Adrenal gland (tissue), 12 donors: ENCODE data around the gene BCL7B. TPM values are rescaled to one million over a fixed set of nuclear protein-coding genes. Genes with fewer than 3 reads are reported as not detected.

Experiments
- DNase-seq, 7 donors: peaks; one replicate each; pipeline ENCODE4 v3.0.0-alpha.2; 2019 to 2020
- H3K27ac ChIP-seq, 5 donors: fragments of 200-600 bp; sonication (generic) in 4 of 5; 1 replicate in 3 of 5; 2 replicates in 2 of 5; pipeline versions ENCODE4 v1.5.1 to v1.8.0; 2016 to 2020; ENCODE audit warnings: mild to moderate bottlenecking in 1 of 5
- H3K27me3 ChIP-seq: fragments of 200-600 bp; 2 replicates; pipeline ENCODE4 v1.8.0; 2021
- H3K36me3 ChIP-seq, 2 donors: fragments of 200-600 bp; replicated peaks in 1 of 2; 1 replicate in 1 of 2; 2 replicates in 1 of 2; pipeline versions ENCODE4 v1.5.1 to v1.8.0; 2018 to 2022
- H3K4me1 ChIP-seq, 2 donors: fragments of 200-600 bp; replicated peaks in 1 of 2; 1 replicate in 1 of 2; 2 replicates in 1 of 2; pipeline versions ENCODE4 v1.5.1 to v1.8.0; 2018 to 2021
- H3K4me3 ChIP-seq, 4 donors: fragments of 200-600 bp; sonication (generic) in 3 of 4; one replicate each; pipeline ENCODE4 v1.5.1; 2016 to 2018
- H3K9me3 ChIP-seq, 3 donors: fragments of 200-600 bp; sonication (generic) in 1 of 3; replicated peaks in 1 of 3; 1 replicate in 2 of 3; 2 replicates in 1 of 3; pipeline versions ENCODE4 v1.5.1 to v1.8.0; 2016 to 2021
- POLR2A ChIP-seq, 2 donors: fragments of 450-650 bp; IDR thresholded peaks; one replicate each; pipeline ENCODE4 v1.6.1; 2017; ENCODE audit warnings: antibody characterized with exemption in 2 of 2, mild to moderate bottlenecking in 2 of 2, moderate library complexity in 1 of 2
- WGBS, 4 donors: extraction: QIAGEN DNeasy Blood & Tissue Kit in 2 of 4; methylation state at CpG; one replicate each; pipeline versions ENCODE4 v1.1.5 to v1.1.7; 2013 to 2017; 5-methylcytosine and 5-hydroxymethylcytosine counted together
- intact Hi-C, 2 donors: fragments of 100-400 bp; cut with DNase I; formaldehyde crosslinking; loops; one replicate each; pipeline versions ENCODE4 v1.14.1 to v1.15.0; 2022 to 2023
- polyA plus RNA-seq, 3 donors: library from polyadenylated mRNA; stranded (reverse); fragments of 200-250 nt in 2 of 3; fragments of 350-450 nt in 1 of 3; fragmentation: Illumina TruSeq in 1 of 3; extraction: RNeasy Lipid Tissue Mini Kit (QIAGEN cat#74804) in 1 of 3; gene quantifications; one replicate each; pipeline ENCODE4 v1.2.3, GENCODE V29; 2013 to 2014
- total RNA-seq, 9 donors: library from RNA; depleted of rRNA in 4 of 9; stranded (reverse); fragments of >200 nt in 4 of 9; fragments of 120-200 nt in 1 of 9; fragmentation: NEBNext Ultra II Directional in 1 of 9; extraction: Animal tissue kit (Norgen Biotek cat#: 25700) in 1 of 9; gene quantifications; one replicate each; pipeline versions ENCODE4 v1.1.0 to v1.2.4, GENCODE V29; 2013 to 2023
- TF ChIP-seq, protein P1 (sequence below), 6 experiments: fragments of 450-650 bp in 4 of 6; fragments of 200-600 bp in 2 of 6; sonication (generic) in 1 of 6; IDR thresholded peaks; 1 replicate in 5 of 6; 2 replicates in 1 of 6; pipeline versions ENCODE4 v1.5.1 to v1.8.0; 2016 to 2021; ENCODE audit warnings: antibody characterized with exemption in 6 of 6, mild to moderate bottlenecking in 2 of 6, moderate library complexity in 1 of 6
- donor health status: healthy with polysubstance abuse.
- donor health status: Bipolar disorder and iron deficiency.
- donor health status: DM: yes; HTN: yes; CAD: no.
- donor health status: DM: no; HTN: no; CAD: no.
- donor health status: DM: no; HTN: no; CAD: no.
- donor health status: DM: yes; HTN: yes; CAD: no.

BCL7B gene
- total and polyA plus RNA-seq, 12 donors, result 19.0 to 97.9 (median 70.3) TPM

DNA sequence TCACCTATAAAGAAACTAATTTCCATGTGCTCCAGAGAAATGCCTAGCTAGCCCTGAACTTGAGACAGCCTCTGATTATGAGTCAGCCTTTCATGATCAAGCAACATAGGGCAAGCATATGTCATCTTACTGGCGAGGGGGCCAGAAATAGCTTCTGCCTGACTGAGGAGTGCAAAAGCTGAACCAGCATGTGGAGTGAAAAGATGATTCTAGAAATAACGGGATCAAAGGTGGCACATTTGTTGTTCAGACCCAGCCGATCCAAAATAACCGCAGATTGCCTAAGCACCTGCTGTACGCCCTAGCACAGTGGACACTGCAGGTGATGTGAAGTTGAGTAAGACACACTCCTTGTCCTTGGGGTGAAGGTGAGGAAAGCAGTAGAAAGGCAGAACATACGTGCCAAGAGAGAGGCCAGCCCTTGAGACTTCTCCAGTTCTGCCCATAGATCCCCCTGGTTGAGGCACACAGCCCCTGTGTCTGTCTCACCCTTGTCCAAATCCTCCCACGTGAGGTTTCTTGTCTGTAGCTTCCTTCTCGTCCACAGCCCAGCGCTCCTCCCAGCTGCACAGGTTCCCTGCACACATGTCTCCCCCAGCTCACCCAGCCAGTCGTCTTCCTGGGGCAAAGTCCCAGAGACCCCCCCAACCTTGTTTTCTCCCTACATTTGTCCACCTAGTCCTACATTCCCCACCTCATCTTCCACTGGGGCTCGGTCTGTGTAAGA is 2.8 kb upstream of the BCL7B start:
- H3K36me3 ChIP-seq, result no peaks in the 10 kb centered on the region
- H3K4me1 ChIP-seq, result peaks cover 13 to 26% of the 10 kb centered on the region in 2 donors
- peak in 1 of 2 donors; percentile 46 for TF ChIP-seq POLR2A (IDR thresholded peaks at IDR 0.05)
- TF ChIP-seq, protein P1, sequence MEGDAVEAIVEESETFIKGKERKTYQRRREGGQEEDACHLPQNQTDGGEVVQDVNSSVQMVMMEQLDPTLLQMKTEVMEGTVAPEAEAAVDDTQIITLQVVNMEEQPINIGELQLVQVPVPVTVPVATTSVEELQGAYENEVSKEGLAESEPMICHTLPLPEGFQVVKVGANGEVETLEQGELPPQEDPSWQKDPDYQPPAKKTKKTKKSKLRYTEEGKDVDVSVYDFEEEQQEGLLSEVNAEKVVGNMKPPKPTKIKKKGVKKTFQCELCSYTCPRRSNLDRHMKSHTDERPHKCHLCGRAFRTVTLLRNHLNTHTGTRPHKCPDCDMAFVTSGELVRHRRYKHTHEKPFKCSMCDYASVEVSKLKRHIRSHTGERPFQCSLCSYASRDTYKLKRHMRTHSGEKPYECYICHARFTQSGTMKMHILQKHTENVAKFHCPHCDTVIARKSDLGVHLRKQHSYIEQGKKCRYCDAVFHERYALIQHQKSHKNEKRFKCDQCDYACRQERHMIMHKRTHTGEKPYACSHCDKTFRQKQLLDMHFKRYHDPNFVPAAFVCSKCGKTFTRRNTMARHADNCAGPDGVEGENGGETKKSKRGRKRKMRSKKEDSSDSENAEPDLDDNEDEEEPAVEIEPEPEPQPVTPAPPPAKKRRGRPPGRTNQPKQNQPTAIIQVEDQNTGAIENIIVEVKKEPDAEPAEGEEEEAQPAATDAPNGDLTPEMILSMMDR (IDR thresholded peaks at IDR 0.05), result no peak
- H3K4me3 ChIP-seq, result no peak overlapping the region
- DNase-seq, result peak; percentile 51 to 81 (median 71)
- WGBS, 4 donors, result 47 to 59% (median 50%) methylated on average over 11 of the region's 11 CpGs
- intact Hi-C loops, result no loop called here
- peak overlapping the region in 3 of 5 donors; percentile 68 to 75 (median 73) for H3K27ac ChIP-seq
- no peaks in the 10 kb centered on the region for H3K27me3 ChIP-seq
- no peaks in the 10 kb centered on the region for H3K9me3 ChIP-seq

DNA sequence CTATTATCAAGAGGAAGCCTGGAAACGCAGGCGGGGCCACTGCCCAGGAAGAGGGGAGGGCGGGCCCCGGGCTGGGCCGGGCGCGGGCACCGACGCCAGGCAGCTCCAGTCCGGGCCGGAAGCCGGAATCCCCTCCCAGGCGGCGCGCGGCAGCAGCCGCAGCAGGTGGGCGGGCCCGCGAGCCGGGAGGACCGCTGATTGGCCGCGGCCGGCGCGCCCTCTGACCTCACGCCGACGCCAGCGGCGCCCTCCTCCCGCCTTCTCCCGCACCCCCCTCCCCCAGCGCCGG is 438 bp downstream of the BCL7B start:
- WGBS, 4 donors, result 0% methylated on average over 2 to 36 of the region's 36 CpGs; no CpG with 5 or more reads in 1 of the 4 donors
- Histone ChIP-seq H3K4me1 (peaks cover 16 to 33% of the 10 kb centered on the region in 2 donors), H3K4me3 (peak overlapping the region in 3 of 4 donors; percentile 30 to 99 (median 36)), H3K27ac (peak overlapping the region; percentile 97 to 100 (median 99)), H3K36me3 (peaks cover 0 to 15% of the 10 kb centered on the region in 2 donors), H3K9me3 (no peaks in the 10 kb centered on the region), H3K27me3 (no peaks in the 10 kb centered on the region)
- TF ChIP-seq, protein P1 (IDR thresholded peaks at IDR 0.05), result no peak
- no peak for TF ChIP-seq POLR2A (IDR thresholded peaks at IDR 0.05)
- intact Hi-C loops, result no loop called here
- DNase-seq, result peak; percentile 93 to 97 (median 95)

DNA sequence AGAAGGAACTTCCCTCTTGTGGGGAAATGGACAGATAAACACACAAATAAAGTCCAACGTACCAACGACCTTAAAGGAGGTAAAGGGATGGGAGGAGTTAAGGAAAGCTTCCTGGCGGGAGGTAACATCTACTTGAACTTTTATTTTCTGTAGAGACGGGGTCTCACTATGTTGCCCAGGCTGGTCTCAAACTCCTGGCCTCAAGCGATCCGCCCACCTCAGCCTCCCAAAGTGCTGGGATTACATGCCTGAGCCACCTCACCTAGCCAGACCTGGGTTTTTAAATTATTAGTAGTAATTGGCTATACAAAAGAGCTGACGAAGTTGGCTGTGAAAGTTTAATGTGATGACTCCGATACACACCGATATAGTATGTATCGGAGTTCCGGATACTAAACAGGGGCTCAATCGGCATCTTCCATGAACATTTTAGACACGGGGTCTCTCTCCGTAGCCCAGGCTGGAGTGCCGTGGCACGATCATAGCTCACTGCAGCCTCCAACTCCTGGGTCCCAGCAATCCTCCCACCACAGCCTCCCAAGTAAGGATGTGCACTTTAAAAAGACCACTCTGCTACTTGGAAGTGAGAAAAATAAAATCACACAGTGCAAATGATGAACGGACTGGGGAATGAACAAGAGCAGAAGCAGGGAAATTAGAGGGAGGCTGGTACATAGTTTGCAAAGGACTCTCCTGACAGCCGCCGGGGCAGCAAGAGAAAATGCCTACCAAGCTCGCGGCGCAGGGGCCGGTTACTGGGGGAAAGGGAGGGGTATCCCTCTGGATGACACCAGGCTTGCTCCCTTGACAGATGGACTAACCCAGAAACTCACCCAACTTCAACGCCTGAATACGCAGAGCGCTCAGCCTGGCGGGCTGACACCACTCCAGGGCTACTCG is 1.0 kb downstream of the BCL7B start:
- 13 to 16% (median 14%) methylated on average over 21 to 28 of the region's 28 CpGs for WGBS, 4 donors

More for the DNA sequence above, 1.0 kb downstream of the BCL7B start:
- Histone ChIP-seq H3K4me1 (peaks cover 16 to 33% of the 10 kb centered on the region in 2 donors), H3K4me3 (peak overlapping the region in 3 of 4 donors; percentile 30 to 99 (median 36)), H3K36me3 (peaks cover 0 to 21% of the 10 kb centered on the region in 2 donors), H3K27me3 (no peaks in the 10 kb centered on the region), H3K27ac (peak overlapping the region in 4 of 5 donors; percentile 73 to 100 (median 99)), H3K9me3 (no peaks in the 10 kb centered on the region)
- DNase-seq, result no peak
- TF ChIP-seq, protein P1 (IDR thresholded peaks at IDR 0.05), result no peak
- TF ChIP-seq POLR2A (IDR thresholded peaks at IDR 0.05), result peak; percentile 14 to 79
- intact Hi-C loops, result no loop called here
